Measurements from ENCODE around the gene FAM24A. TPM values are rescaled to one million over a fixed set of nuclear protein-coding genes. Genes with fewer than 3 reads are reported as not detected.

The FAM24A gene
- total and polyA plus RNA-seq, 7 donors = not detected

DNA sequence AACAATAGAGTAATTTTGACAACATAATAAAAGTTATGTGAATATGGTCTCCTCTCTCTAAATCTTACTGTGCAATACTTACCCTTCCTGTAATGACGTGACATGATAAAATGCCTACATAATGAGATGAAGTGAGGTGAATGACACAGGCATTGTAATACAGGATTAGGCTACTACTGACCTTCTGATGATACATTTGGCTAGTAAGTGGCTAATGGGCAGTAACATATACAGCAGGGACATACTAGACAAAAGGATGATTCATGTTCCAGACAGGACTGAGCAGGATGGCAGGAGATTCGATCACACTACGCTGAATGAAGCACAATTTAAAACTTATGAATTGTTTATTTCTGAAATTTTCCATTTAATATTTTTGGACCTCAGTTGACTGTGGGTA, 38.9 kb downstream of the FAM24A start:
- DNase-seq = no peak
- Histone ChIP-seq H3K36me3 (ENCODE audit: insufficient read depth in 1 of 2, low read depth in 1 of 2) (peaks cover 0 to 58% of the 10 kb centered on the region in 2 donors), H3K27ac (no peak overlapping the region), H3K4me3 (no peak overlapping the region), H3K4me1 (no peaks in the 10 kb centered on the region), H3K27me3 (ENCODE audit: insufficient read depth in 3 of 3, low read length in 2 of 3) (no peaks in the 10 kb centered on the region), H3K9me3 (no peaks in the 10 kb centered on the region)
- 96 to 97% (median 97%) methylated on average over 3 of the region's 3 CpGs for WGBS, 3 donors
- ATAC-seq = no peak
- intact Hi-C loops (cut with DNase I) = no loop called here
- TF ChIP-seq, protein P1, sequence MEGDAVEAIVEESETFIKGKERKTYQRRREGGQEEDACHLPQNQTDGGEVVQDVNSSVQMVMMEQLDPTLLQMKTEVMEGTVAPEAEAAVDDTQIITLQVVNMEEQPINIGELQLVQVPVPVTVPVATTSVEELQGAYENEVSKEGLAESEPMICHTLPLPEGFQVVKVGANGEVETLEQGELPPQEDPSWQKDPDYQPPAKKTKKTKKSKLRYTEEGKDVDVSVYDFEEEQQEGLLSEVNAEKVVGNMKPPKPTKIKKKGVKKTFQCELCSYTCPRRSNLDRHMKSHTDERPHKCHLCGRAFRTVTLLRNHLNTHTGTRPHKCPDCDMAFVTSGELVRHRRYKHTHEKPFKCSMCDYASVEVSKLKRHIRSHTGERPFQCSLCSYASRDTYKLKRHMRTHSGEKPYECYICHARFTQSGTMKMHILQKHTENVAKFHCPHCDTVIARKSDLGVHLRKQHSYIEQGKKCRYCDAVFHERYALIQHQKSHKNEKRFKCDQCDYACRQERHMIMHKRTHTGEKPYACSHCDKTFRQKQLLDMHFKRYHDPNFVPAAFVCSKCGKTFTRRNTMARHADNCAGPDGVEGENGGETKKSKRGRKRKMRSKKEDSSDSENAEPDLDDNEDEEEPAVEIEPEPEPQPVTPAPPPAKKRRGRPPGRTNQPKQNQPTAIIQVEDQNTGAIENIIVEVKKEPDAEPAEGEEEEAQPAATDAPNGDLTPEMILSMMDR (IDR thresholded peaks at IDR 0.05) = no peak

DNA sequence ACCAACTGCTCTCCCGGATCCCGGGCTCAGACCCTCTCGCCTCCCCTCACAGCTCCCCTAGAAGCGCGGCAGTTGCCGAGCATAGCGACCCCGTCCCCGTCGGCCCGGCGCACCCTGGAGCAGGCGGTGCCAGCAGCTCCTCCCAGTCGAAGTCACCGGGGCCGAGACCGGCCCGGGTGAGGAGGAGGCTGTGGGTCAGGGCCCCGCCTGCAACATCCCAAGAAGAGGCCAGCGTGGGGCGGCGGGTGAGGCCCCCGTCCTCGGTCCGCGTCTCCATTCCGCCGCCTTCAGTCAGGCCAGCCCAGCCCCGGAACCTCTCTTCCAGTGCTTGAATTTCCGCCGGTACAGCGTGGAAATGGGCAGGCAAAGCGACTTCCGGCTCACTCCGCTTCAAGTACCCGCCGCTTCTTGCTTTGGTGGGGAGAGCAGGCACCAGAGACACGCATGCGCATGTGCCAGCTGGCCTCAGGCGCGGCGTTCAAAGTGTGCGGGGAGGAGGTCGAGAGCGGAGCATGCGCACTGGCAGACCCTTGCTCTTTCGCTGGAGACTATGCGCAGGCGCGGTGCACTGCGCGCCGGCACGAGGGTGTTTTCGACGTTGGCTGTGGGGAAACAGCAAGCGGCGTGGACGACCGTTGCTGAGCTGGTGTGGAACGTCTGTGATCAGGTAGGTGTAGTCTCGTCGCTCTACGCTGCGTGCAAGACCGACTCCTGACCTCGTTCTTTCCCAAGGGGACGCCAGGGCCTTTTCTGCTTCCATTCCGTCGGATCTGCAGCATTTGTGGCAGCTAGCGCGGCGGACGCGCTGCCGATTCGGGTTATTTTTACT, 43.7 kb downstream of the FAM24A start, which contains the start of gene C10orf88:
C10orf88 (minus strand) TSS at position 326 of the 829 bp plus-strand sequence; CDS start at position 277, 49 bp downstream.
- peak within 1 kb of the TSS; percentile 87 for H3K4me3 ChIP-seq
- WGBS, 3 donors = 3 to 4% (median 4%) methylated on average over 65 to 77 of the region's 77 CpGs
- intact Hi-C loops (cut with DNase I) = loop anchor here in 1 of 2 donors (2.0 to 10.0 kb wide), 2 partner anchors 55 to 201 kb away; partner anchors contain the start of genes ACADSB, BUB3 and IKZF5
- ATAC-seq = peak; percentile 98 to 100 (median 100)
- no peaks in the 10 kb centered on the region for H3K27me3 ChIP-seq (ENCODE audit: insufficient read depth in 3 of 3, low read length in 2 of 3)
- no peaks in the 10 kb centered on the region for H3K9me3 ChIP-seq
- H3K36me3 ChIP-seq (ENCODE audit: insufficient read depth in 1 of 2, low read depth in 1 of 2) = peaks cover 0 to 15% of the 10 kb centered on the region in 2 donors
- peaks cover 2% of the 10 kb centered on the region for H3K4me1 ChIP-seq
- peak within 1 kb of the TSS; percentile 84 for H3K27ac ChIP-seq
- TF ChIP-seq, protein P1 (IDR thresholded peaks at IDR 0.05) = no peak
- peak; percentile 98 to 99 for DNase-seq

- Histone ChIP-seq H3K9me3 (no peaks in the 10 kb centered on the region), H3K27ac (peak overlapping the region; percentile 84), H3K36me3 (ENCODE audit: insufficient read depth in 1 of 2, low read depth in 1 of 2) (peaks cover 0 to 12% of the 10 kb centered on the region in 2 donors), H3K4me3 (peak overlapping the region; percentile 87), H3K4me1 (peaks cover 2% of the 10 kb centered on the region), H3K27me3 (ENCODE audit: insufficient read depth in 3 of 3, low read length in 2 of 3) (no peaks in the 10 kb centered on the region)
- intact Hi-C loops (cut with DNase I) = loop anchor here in 1 of 2 donors (10.0 kb wide), 1 partner anchor 200 kb away; the partner anchor contains the start of gene BUB3
- no peak for ATAC-seq
- DNase-seq = peak in 1 of 2 donors; percentile 51
- TF ChIP-seq, protein P1 (IDR thresholded peaks at IDR 0.05) = no peak
- WGBS, 3 donors = 69 to 70% (median 70%) methylated on average over 13 of the region's 13 CpGs
Observed at GRCh38 chr10:122954731-122955050, 44.3 kb downstream of the FAM24A start.

DNA sequence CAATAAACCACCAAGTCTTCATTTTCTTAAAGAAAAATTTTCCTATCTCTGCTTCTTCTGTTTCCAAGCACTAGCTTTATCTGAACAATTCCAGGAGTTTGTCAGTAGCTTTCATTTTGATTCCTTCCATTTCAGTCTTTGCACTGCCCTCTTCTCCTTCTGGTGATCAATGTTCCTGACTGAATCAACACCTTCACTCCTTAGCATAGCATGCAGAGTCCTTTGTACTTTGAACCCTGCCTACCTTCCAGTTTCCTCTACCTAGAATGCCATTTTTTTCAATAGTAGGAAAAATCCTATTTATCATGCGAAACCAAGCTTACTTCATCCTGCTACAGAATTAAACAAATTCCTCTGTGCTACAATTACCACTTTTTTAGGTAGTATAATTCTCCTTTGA, 45.5 kb downstream of the FAM24A start:
- H3K36me3 ChIP-seq (ENCODE audit: insufficient read depth in 1 of 2, low read depth in 1 of 2) = peaks cover 0 to 6% of the 10 kb centered on the region in 2 donors
- ATAC-seq = no peak
- peaks cover 2% of the 10 kb centered on the region for H3K4me1 ChIP-seq
- TF ChIP-seq, protein P1 (IDR thresholded peaks at IDR 0.05) = no peak
- no peak for DNase-seq
- H3K27ac ChIP-seq = no peak overlapping the region
- H3K4me3 ChIP-seq = no peak overlapping the region
- H3K27me3 ChIP-seq (ENCODE audit: insufficient read depth in 3 of 3, low read length in 2 of 3) = no peaks in the 10 kb centered on the region
- 93 to 97% (median 96%) methylated on average over 1 of the region's 1 CpG for whole genome bisulfite sequencing, 3 donors
- intact Hi-C loops (cut with DNase I) = loop anchor here in 1 of 2 donors (10.0 kb wide), 1 partner anchor 199 kb away; the partner anchor contains the start of gene BUB3
- no peaks in the 10 kb centered on the region for H3K9me3 ChIP-seq
